Fibroblast of lung (primary cell): ENCODE results near the gene IL16.

Source experiments
- EZH2 ChIP-seq: IDR thresholded peaks from 2 replicates; pipeline ENCODE4 v1.5.1; 2012; ENCODE audit warnings: low read length, control low read depth, mild to moderate bottlenecking; ENCODE audit errors: missing control alignments
- TF ChIP-seq, protein P1 (sequence below), 2 donors: IDR thresholded peaks in 1 of 2; conservative IDR thresholded peaks in 1 of 2; 1 replicate in 1 of 2; 2 replicates in 1 of 2; pipeline ENCODE4 v1.5.1; 2011 to 2012; ENCODE audit warnings: low read length in 2 of 2, control low read depth in 1 of 2, inconsistent platforms in 1 of 2, low read depth in 1 of 2, mild to moderate bottlenecking in 1 of 2

DNA sequence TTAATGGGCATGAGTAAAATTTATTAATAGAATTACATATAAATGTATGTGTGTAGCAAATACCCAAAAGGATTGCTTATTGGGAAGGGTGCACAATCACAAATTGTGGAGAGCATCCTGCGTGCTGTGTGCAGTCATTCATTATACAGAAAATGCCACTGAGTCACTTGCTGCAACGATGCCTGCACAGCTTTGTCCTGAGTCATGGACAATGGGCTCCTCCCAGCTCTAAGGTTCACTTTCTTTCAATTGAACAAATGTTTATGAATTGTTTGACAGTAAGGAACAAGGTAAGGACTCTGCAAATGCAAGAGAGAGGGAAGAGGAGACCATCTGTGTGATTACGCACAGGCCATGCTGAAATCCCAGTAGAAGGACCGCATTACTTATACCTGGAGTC is 43.9 kb upstream of the IL16 start:
- TF ChIP-seq EZH2 = no peak
- TF ChIP-seq, protein P1, sequence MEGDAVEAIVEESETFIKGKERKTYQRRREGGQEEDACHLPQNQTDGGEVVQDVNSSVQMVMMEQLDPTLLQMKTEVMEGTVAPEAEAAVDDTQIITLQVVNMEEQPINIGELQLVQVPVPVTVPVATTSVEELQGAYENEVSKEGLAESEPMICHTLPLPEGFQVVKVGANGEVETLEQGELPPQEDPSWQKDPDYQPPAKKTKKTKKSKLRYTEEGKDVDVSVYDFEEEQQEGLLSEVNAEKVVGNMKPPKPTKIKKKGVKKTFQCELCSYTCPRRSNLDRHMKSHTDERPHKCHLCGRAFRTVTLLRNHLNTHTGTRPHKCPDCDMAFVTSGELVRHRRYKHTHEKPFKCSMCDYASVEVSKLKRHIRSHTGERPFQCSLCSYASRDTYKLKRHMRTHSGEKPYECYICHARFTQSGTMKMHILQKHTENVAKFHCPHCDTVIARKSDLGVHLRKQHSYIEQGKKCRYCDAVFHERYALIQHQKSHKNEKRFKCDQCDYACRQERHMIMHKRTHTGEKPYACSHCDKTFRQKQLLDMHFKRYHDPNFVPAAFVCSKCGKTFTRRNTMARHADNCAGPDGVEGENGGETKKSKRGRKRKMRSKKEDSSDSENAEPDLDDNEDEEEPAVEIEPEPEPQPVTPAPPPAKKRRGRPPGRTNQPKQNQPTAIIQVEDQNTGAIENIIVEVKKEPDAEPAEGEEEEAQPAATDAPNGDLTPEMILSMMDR (conservative IDR thresholded peaks at IDR 0.05 in 1 of 2, IDR thresholded peaks at IDR 0.05 in 1 of 2; ENCODE audit: low read depth in 1 of 2, low read length in 2 of 2) = no peak
